HepG2 (cell line): Measurements from ENCODE around the gene EFNA2. TPM values are rescaled to one million over a fixed set of nuclear protein-coding genes. Genes with fewer than 3 reads are reported as not detected.
A peak's percentile ranks its signal among the peaks of the same experiment; 100 is the strongest.

Source experiments
- HMG20B ChIP-seq: conservative IDR thresholded peaks from 2 replicates; pipeline ENCODE4 v1.6.1; 2016; ENCODE audit warnings: missing genetic modification reagents, missing compliant biosample characterization
- MEF2D ChIP-seq: sonication (generic); formaldehyde crosslinking; IDR thresholded peaks from 2 replicates; pipeline ENCODE4 v1.5.1; 2020; ENCODE audit warnings: mild to moderate bottlenecking, missing genetic modification reagents
- MYPOP ChIP-seq: sonication (generic); formaldehyde crosslinking; IDR thresholded peaks from 2 replicates; pipeline ENCODE4 v1.8.1; 2023; ENCODE audit warnings: mild to moderate bottlenecking, moderate library complexity, missing genetic modification reagents
- SOX13 ChIP-seq, 3 experiments: fragments of 450-650 bp in 1 of 3; sonication (generic) in 1 of 3; formaldehyde crosslinking in 1 of 3; IDR thresholded peaks in 2 of 3; conservative IDR thresholded peaks in 1 of 3; 2 replicates each; pipeline versions ENCODE4 v1.5.0 to v1.6.1; 2016 to 2020; ENCODE audit warnings: antibody characterized with exemption in 1 of 3, mild to moderate bottlenecking in 1 of 3, missing compliant biosample characterization in 1 of 3, missing genetic modification reagents in 1 of 3, moderate library complexity in 1 of 3
- ZNF318 ChIP-seq: sonication (generic); formaldehyde crosslinking; IDR thresholded peaks from 2 replicates; pipeline ENCODE4 v1.4.0; 2020; ENCODE audit warnings: mild to moderate bottlenecking, missing genetic modification reagents
- ZNF670 ChIP-seq: sonication (generic); formaldehyde crosslinking; IDR thresholded peaks from 2 replicates; pipeline ENCODE4 v1.8.0; 2022; ENCODE audit warnings: mild to moderate bottlenecking, missing genetic modification reagents, borderline replicate concordance
- polyA plus RNA-seq, 8 experiments: library from polyadenylated mRNA; depleted of rRNA in 3 of 8; stranded (reverse) in 7 of 8; unstranded in 1 of 8; fragments of >200 nt; fragmentation: Illumina TruSeq in 4 of 8; extraction: Trizol in 4 of 8; gene quantifications; 2 replicates each; pipeline versions ENCODE4 v1.2.1 to v1.2.3, GENCODE V29; 2011 to 2016; ENCODE audit warnings: low read depth in 4 of 8, missing spikeins in 1 of 8, mixed read lengths in 1 of 8; ENCODE audit not compliant: insufficient read depth in 1 of 8
- total RNA-seq, 5 experiments: library from RNA; depleted of rRNA; stranded (reverse); fragments of >200 nt; fragmentation: Illumina TruSeq; extraction: Trizol; gene quantifications; 2 replicates each; pipeline ENCODE4 v1.2.3, GENCODE V29; 2016; ENCODE audit warnings: low read depth in 1 of 5
- TF ChIP-seq, protein P1 (sequence below): sonication (generic); formaldehyde crosslinking; IDR thresholded peaks from one replicate; pipeline ENCODE4 v1.5.1; 2020; ENCODE audit warnings: mild to moderate bottlenecking, missing genetic modification reagents; ENCODE audit errors: not compliant biosample characterization
- TF ChIP-seq, protein P2 (sequence below): IDR thresholded peaks from 2 replicates; pipeline ENCODE4 v1.6.1; 2016; ENCODE audit warnings: mild to moderate bottlenecking

Gene EFNA2
- total and polyA plus RNA-seq, 2 of the 13 experiments (the other 11 are each of a cell fraction or from before 2014, with no cell fraction given) = 6.0 to 9.9 TPM

DNA sequence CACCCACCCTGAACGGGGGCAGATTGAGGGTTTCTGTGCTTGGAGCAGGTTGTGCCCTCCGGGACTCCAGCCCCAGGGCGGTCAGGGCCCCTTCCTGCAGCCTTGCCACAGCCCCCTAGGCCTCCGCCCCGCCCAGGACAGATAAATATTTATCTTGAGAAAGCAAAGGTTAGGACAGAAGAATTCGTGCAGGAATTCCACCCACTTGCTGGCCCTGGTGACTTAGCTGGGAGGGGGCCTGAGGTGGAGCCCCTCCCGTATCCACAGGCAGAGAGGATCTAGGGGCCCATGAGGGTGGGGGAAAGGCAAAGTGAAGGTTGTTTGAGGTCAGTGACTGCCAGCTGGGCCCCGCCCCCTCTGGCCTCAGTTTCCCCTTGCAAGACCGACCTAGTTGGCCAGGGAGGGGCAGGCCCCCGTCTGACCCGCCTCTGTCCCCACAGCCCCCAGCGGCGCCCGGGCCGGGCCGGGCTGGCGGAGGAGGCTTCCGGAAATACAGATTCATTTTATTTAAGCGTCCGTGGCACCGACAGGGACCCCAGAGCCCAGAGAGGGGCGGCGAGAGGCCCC lies 32.1 kb upstream of the EFNA2 start (continued):
- TF ChIP-seq, protein P1, sequence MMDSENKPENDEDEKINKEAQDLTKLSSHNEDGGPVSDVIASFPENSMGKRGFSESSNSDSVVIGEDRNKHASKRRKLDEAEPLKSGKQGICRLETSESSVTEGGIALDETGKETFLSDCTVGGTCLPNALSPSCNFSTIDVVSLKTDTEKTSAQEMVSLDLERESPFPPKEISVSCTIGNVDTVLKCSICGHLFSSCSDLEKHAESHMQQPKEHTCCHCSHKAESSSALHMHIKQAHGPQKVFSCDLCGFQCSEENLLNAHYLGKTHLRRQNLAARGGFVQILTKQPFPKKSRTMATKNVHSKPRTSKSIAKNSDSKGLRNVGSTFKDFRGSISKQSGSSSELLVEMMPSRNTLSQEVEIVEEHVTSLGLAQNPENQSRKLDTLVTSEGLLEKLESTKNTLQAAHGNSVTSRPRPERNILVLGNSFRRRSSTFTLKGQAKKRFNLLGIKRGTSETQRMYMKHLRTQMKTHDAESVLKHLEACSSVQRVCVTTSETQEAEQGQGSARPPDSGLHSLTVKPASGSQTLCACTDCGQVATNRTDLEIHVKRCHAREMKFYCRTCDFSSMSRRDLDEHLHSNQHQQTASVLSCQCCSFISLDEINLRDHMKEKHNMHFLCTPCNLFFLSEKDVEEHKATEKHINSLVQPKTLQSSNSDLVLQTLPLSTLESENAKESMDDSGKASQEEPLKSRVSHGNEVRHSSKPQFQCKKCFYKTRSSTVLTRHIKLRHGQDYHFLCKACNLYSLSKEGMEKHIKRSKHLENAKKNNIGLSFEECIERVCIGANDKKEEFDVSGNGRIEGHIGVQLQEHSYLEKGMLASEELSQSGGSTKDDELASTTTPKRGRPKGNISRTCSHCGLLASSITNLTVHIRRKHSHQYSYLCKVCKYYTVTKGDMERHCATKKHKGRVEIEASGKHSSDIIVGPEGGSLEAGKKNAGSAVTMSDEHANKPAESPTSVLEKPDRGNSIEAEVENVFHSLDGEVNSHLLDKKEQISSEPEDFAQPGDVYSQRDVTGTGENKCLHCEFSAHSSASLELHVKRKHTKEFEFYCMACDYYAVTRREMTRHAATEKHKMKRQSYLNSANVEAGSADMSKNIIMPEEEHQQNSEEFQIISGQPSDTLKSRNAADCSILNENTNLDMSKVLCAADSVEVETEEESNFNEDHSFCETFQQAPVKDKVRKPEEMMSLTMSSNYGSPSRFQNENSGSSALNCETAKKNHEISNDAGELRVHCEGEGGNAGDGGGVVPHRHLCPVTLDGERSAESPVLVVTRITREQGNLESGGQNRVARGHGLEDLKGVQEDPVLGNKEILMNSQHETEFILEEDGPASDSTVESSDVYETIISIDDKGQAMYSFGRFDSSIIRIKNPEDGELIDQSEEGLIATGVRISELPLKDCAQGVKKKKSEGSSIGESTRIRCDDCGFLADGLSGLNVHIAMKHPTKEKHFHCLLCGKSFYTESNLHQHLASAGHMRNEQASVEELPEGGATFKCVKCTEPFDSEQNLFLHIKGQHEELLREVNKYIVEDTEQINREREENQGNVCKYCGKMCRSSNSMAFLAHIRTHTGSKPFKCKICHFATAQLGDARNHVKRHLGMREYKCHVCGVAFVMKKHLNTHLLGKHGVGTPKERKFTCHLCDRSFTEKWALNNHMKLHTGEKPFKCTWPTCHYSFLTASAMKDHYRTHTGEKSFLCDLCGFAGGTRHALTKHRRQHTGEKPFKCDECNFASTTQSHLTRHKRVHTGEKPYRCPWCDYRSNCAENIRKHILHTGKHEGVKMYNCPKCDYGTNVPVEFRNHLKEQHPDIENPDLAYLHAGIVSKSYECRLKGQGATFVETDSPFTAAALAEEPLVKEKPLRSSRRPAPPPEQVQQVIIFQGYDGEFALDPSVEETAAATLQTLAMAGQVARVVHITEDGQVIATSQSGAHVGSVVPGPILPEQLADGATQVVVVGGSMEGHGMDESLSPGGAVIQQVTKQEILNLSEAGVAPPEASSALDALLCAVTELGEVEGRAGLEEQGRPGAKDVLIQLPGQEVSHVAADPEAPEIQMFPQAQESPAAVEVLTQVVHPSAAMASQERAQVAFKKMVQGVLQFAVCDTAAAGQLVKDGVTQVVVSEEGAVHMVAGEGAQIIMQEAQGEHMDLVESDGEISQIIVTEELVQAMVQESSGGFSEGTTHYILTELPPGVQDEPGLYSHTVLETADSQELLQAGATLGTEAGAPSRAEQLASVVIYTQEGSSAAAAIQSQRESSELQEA = no peak
- no peak for TF ChIP-seq ZNF670
- TF ChIP-seq HMG20B = peak; percentile 46; the same call in 1 of the 2 replicates
- TF ChIP-seq, protein P2, sequence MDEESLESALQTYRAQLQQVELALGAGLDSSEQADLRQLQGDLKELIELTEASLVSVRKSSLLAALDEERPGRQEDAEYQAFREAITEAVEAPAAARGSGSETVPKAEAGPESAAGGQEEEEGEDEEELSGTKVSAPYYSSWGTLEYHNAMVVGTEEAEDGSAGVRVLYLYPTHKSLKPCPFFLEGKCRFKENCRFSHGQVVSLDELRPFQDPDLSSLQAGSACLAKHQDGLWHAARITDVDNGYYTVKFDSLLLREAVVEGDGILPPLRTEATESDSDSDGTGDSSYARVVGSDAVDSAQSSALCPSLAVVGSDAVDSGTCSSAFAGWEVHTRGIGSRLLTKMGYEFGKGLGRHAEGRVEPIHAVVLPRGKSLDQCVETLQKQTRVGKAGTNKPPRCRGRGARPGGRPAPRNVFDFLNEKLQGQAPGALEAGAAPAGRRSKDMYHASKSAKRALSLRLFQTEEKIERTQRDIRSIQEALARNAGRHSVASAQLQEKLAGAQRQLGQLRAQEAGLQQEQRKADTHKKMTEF (CRISPR knock-in tag) = peak; percentile 59; the same call in 1 of the 2 replicates
- TF ChIP-seq ZNF318 = no peak
- peak; percentile 58; the same call in 1 of the 2 replicates for TF ChIP-seq SOX13 (IDR thresholded peaks at IDR 0.05)
- peak; percentile 76 to 91 for TF ChIP-seq SOX13 (CRISPR knock-in tag; conservative IDR thresholded peaks at IDR 0.05 in 1 of 2, IDR thresholded peaks at IDR 0.05 in 1 of 2)
- TF ChIP-seq MEF2D (CRISPR knock-in tag) = peak; percentile 54; the same call in 1 of the 2 replicates
- no peak for TF ChIP-seq MYPOP
